HG03558 (cell line): ENCODE data around the gene ADARB2.
"Not testable (repeated sequence)": the region's sequence is repeated elsewhere in the genome, so short reads cannot be mapped to it uniquely, and the experiment has no call there.

ENCODE experiments used
- ATAC-seq: cut with Tn5 transposase; IDR thresholded peaks from one replicate; pipeline ENCODE4 v1.9.1; 2021; ENCODE audit warnings: moderate number of reproducible peaks; ENCODE audit not compliant: unreplicated experiment; ENCODE audit errors: extremely low read depth

The ADARB2 gene

DNA sequence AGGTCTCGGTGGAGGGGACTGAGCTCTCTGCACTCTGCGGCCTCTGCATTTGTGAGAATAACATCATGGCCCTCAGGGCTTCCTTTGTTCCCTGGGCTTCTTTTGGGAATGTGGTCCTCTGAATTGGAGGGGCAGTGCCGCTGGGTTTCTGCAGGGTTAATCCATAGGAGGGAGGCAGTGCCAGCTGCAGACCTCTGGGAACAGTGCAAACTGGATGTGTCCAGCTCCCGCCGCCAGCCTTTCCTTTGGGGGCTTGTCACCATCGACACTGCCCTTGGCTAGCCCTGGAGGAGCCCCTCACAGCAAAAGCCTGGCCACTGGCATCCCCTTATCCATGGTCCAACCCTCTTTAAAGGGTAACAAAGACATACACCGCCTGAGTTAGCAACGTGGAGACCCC is 507.2 kb downstream of the ADARB2 start:
- ATAC-seq, result no peak

DNA sequence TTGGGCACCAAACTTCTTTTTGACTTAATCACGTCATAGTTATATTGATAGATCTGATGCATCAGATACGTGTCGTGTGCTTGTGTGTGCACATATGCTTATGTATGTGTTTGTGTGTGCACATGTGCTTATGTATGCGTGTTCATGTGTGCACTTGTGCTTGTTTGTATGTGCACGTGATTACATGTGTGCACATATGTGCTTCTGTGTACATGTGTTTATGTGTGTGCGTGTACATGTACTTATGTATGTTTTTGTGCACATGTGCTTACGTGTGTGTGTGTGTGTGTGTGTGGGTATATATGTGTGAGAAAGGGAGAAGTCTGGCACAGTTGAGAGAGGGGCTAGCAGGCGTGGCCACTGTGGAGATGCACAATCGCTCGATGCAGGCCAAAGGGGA is 507.8 kb downstream of the ADARB2 start:
- ATAC-seq, result no peak

DNA sequence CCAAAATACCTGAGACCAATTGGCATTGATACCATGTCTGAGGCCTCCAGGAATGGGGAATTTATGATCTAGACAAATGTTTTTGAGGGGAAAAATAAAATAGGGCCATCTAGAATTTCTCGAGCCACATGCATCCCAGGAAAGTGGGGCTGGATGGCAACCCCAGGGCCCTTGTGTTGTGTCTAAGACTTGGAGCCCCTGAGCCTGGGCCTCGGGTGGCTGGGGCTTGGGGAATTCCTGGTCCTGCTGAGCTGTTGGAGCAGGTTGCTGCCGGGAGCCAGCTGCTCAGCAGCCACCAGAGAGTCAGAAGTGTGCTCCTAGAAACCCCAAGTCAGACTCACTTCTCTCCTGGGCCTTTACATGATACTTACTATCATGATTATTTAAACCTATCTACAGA is 508.2 kb downstream of the ADARB2 start:
- no peak for ATAC-seq

DNA sequence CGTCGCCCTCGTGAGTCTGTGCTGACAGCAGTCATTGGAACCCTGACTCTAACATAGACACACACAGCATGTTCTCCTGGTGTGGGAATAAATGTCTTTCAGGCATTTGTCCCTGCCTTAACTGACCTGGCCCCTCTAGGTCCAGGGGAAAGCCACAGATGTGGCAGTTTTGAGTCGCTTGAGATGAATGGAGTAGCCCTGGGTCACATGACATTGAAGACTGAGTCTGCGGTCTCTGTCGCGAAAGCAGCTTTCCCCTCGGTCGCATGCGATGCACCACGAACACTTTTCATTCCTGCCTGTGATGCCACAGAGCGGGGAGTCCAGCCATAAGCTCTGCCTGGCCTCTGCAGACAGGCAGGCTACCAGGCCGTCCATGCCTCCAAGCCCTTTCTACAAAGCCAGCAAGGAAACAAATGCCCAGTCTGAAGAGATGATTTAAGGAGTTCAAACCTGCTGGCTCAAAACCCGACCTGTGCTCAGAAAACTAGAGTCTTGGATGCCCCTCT is 508.8 kb downstream of the ADARB2 start:
- no peak for ATAC-seq

DNA sequence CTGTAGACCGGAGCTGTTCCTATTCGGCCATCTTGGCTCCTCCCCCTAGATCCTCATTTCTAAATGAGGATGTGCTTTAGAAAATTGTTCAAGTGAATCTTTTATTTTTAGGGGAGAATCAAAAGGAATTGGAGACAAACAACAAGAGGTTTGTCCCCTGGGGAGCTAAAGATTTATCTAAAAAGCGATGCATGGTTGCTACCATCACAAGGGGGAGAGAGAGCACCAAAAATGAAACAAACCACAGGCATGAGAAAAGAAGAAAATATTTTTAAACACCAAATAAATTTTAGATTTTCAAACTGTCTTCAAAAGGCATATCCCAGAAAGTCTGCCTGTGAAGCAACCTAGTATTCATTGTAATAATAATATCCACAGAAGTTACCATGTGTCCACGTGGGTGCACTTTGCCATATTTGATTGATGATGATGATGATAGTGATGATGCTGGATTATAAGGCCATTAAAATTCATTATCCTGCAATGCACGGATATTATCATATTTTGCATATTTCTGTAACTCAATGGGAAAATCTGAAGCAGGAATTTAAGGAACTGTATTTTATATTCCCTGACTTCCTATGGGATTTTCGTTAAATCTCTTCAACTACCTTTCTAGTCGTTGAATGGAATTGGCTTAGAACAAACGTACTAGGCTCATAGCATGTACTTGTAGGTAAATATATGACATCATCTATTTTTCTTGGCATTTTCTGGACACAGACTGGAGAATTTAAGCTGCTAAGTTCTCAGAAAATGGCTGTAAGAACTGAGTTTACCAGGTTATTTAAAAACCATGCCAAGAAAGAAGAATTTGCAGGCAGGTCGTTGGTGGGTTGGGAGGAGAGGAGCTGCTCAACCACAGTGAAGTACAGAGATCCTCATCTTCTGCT is 509.6 kb downstream of the ADARB2 start:
- no peak for ATAC-seq

DNA sequence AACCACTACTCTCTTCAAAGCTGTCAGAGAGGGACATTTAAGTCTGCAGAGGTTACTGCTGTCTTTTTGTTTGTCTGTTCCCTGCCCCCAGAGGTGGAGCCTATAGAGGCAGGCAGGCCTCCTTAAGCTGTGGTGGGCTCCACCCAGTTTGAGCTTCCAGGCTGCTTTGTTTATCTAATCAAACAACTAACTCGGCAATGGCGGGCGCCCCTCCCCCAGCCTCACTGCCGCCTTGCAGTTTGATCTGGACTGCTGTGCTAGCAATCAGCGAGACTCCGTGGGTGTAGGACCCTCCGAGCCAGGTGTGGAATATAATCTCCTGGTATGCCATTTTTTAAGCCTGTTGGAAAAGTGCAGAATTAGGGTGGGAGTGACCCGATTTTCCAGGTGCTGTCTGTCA is 510.4 kb downstream of the ADARB2 start:
- ATAC-seq, result not testable (repeated sequence)

DNA sequence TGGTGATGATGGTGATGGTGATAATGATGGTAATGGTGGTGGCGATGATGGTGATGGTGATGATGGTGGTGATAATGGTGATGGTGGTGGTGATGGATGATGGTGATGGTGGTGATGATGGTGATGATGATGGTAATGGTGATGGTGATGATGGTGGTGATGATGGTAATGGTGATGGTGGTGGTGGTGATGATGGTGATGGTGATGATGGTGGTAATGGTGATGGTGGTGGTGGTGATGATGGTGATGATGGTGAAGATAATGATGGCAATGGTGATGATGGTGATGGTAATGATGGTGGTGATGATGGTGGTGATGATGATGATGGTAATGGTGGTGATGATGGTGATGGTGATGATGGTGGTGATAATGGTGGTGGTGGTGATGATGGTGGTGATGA is 517.5 kb downstream of the ADARB2 start:
- not testable (repeated sequence) for ATAC-seq

DNA sequence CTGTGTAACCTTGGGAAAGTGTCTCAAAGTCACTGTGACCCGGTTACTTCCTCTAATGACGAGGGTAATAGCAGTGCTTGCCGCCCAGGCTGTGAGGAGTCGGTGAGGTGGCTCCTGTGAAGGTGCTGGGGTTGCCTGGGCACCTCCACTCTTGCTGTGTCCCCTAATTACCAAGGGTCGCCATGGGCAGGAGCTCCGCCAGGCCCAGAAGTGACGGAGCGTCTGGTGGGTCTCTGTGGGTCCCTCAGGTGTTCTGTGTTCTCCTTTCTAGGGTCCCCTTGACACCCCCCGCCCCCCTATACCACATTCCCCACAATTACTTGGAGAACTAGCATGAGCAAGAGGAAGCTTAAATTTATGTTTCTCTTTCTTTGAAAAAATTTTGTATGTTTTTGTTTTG is 519.7 kb downstream of the ADARB2 start:
- no peak for ATAC-seq

DNA sequence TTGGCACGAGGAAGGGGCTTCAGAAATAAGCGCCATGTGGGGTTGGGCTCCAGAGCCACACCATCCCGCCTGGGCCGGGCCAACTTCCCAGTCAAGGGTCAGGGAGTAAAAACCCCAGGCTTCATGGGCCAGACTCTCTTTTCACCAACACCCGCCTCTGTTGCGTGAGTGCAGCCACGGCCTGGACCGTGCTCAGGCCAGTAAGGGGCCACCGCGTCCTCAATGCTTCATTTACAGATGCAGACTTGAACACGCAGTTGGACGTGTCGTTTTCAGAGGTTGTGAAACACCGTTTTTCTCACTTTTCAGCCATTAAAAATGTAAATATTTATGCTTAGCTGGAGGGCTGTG is 520.1 kb downstream of the ADARB2 start:
- no peak for ATAC-seq

DNA sequence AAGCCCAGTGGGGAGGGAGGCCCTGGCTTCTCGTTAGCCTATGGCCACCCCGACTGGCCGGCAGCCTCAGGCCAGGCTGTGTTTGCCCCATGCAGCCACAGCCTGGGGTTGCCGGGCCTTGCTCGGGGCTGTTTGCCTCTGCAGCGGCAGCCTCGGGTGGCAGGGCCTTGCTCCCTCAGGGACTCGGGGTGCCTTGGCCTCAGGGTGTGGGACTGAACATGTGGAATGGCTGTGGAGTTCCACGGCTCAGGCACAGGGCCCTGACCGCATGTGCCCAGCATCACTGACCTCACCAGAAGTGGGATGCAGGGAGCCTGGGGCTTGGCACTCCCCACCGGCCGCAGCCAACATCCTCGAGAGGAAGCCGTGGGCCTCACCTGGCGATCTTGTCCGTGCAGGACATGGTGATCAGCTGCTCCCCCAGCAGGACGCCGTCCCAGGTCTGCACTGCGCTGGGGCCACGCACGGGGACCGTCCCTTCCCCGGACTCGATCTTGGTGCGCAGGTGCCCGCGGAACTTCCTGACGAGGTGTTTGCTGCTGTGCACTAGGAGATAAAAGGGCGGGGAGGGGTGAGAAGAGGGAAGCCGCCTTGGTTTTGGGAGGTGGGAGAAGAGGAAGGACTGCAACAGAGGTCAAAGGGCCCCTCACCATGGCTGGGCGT is 520.6 kb downstream of the ADARB2 start:
- no peak for ATAC-seq

DNA sequence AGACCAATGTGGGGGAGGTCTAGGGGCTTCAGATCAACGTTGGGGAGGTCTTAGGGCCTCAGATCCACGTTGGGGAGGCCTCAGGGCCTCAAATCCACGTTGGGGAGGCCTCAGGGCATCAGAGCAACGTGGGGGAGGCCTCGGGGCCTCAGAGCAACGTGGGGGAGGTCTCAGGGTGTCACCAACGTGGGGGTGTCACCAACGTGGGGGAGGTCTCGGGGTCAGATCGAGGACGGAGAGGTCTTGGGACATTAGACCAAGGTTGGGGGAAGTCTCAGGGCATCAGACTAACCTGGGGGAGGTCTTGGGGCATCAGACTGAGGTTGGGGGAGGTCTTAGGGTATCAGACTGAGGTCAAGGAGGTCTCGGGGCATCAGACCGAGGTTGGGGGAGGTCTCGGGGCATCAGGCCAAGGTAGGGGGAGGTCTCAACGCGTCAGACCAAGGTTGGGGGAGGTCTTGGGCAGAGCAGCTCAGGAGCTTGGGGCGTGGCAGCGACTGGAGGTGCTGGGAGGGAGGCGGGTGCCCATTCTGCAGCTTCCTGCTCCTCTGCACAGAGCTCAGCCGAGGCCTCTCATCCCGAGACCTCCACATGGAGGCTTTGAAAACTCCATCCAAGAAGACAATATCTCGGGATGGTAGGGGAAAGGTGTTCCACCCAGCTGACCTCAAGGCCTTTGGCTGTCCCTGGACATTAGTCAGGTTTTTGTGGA is 521.3 kb downstream of the ADARB2 start:
- ATAC-seq, result no peak

DNA sequence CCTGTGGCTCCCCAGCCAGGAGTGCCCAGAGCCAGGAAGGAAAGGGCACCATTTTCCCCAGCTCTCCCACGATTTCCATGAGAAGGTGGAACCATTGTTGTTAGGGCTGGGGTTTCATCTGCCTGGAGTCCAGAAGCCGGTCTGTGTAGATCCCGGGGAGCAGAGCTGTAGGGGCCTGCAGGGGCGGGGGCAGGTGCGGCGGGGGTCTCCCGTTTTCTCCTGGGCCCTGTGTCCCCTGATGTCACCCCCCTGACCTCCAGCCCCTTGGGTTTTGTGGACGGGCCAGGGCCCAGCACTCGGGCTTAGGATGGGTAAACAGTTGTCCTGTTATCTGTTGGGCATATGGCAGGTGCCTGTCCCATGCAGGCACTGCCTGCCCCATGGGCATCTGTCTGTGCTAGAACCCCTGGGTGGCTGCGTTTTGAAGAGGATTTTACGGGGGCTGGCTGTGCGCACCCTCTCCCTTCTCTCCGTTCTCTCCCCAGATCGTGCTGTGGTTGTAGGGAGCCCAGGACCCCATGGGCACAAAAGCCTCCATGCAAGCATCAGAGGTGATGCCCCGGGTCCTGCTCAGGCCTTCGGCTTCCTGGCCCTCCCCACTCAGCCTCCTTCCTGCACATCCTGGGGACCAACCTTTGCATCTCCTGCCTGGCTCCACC is 522.3 kb downstream of the ADARB2 start:
- no peak for ATAC-seq

DNA sequence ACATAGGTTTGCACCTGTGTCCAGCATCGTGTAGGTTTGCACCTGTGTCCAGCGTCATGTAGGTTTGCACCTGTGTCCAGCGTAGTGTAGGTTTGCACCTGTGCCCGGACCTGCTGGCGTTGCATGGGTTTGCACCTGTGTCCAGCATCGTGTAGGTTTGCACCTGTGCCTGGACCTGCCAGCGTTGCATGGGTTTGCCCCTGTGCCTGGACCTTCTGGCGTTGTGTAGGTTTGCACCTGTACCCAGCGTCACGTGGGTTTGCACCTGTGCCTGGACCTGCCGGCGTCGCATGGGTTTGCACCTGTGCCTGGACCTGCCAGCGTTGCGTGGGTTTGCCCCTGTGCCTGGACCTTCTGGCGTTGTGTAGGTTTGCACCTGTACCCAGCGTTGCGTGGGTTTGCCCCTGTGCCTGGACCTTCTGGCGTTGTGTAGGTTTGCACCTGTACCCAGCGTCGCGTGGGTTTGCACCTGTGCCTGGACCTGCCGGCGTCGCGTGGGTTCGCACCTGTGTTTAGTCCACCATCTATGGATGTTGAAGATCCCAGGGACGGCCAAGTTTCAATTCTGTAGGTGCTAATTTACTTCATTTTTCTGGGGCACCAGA is 523.2 kb downstream of the ADARB2 start:
- ATAC-seq, result no peak

DNA sequence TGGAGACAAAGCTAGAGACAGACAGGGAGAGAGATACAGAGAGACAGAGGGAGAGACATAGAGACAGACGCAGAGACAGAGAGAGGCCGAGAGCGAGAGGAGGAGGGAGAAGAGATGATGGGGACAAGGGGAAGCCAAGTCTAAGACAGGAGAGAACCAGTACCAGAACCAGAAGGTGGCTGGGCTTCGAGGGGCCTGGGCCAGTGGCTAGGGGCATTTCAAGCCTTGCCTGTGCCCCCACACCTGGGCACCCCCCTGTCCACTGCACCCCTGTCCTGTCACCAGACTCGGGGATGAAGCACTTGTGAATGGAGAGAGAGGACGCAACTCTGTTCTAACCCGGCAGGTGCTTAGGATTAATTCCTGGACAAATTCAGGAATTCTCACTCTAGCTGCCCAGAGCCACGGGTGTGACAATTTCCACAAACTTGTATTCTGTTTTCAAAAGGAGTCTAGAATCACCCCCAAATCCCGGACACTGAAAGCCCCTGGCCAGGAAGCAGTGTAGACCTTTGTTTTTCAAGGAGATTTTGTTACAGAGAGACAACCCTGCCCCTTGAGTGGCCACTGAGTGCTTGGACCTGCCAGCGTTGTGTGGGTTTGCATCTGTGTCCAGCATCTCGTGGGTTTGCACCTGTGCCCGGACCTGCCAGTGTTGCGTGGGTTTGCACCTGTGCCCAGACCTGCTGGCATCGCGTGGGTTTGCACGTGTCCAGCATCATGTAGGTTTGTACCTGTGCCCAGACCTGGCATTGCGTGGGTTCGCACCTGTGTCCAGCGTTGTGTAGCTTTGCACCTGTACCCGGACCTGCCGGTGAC is 523.9 kb downstream of the ADARB2 start:
- no peak for ATAC-seq

DNA sequence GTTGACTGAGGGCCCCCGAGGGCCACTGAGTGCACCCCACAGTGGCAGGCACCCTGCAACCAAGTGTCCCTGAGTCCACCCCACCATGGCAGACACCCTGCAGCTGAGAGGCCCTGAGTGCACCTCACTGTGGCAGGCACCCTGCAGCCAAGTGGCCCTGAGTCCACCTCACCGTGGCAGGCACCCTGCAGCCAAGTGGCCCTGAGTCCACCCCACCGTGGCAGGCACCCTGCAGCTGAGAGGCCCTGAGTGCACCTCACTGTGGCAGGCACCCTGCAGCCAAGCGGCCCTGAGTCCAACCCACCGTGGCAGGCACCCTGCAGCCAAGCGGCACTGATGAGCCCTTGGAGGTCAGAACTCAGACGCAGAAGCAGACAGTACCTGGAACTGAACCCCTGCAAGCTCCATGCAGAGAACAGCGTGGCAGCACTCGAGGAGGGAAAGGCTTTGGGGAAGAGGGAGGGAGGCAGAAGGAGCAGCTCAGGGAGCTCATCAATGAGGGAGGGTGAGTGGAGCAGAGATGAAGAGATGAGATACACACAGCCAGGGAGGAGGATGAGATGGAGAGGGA is 524.7 kb downstream of the ADARB2 start:
- ATAC-seq, result no peak

DNA sequence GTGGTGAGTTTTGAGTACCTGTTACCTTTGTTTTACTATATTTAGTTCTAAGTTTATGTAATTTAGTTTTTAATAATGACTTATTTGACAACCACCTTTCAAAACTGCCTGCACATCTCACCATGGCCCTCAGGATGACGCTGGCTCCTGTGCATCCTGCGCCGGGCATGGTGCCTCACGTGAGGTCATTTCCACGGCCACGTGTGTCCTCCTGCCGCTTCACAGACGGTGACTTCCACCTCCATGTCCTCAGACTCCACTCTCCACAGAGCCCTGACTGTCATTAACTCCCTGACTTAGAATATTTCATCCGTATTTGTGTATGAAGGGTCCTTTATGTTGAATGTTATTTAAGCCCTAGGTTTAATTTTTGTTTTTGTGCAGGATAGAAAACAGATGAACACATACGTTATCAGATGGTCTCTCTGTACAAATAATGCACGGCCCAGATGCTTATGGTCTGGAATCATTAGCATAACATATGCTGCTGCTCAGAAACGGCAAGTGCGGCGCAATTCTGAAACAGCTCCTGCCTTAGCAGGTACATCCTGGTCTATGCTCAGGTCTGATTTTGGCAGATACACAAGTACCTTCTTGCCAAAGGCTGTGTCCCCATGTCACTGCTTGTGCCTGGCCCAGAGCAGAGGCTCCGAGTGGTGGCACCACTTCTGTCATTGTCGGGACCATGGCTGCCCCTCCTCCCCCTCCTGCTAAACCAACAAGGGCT is 525.3 kb downstream of the ADARB2 start:
- ATAC-seq, result no peak

DNA sequence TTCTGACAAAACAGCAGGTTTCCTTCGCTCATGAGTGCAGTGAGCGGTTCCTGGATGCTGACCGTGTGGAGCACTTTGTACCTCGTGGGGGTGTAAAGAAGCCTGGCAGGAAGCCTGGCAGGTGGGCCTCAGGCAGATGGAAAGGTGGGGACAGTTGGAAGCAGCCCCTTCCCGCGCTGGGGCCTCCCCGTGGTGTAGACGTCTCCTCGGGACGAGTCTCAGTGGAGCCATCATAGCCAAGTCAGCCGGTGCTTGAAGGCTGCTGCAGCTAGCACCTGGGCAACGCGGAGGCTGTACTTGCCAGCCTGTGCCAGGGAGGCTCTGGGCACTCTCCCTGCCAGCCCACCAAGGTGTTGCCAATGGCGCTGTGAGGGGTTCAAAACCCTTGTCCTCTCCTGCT is 526.7 kb downstream of the ADARB2 start:
- no peak for ATAC-seq

DNA sequence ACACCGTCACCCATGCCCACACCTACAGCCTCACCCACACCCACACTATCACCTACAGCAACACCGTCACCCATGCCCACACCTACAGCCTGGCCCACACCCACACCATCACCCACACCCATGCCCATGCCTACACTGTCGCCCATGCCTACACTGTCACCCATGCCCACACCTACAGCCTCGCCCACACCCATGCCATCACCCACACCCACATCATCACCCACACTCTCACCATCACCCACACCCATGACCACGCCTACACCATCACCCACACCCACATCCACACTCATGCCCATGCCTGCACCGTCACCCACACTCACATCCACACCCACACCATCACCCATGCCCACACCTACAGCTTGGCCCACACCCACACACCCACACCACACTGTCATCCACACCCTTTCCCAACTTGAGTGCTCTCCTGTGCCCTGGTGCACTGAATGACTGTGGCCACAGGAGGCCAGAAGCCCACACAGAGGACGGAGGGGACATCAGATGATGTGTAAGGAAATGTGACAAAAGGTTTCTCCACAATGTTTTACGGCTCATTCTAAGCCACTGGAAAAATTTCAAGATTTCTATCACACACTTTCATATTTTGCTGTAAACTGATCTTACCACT is 527.9 kb downstream of the ADARB2 start:
- no peak for ATAC-seq
